Measurements from ENCODE around the gene ZNF593.
A peak's percentile ranks its signal among the peaks of the same experiment; 100 is the strongest.

ZNF593 gene

DNA sequence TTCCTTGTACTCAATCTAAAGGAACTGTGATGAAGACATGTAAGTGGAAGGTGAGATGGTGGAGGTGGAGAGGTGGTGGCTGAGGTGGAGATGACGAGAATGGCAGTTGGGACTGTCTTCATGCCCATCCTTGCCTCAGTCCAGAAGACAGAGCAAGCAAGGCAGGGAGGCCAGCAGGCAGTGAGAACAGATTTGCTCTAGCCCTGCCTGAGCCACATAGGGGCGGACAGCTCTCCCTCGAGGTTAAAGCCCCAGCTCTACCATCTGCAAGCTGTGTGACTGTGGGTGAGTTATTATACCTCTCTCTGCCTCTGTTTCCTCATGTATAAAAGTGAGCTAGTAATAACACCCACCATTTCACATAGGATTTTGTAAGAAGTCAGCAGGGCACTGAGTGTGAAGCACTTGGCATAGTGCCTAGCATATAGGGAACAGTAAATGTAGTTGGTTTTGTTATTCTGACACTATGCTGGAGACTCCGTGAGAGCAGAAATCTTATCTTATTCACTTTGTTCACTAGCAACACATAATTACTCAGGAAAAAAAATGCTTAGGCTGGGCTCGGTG, 15.7 kb upstream of the ZNF593 start:
- DNase-seq = no peak

DNA sequence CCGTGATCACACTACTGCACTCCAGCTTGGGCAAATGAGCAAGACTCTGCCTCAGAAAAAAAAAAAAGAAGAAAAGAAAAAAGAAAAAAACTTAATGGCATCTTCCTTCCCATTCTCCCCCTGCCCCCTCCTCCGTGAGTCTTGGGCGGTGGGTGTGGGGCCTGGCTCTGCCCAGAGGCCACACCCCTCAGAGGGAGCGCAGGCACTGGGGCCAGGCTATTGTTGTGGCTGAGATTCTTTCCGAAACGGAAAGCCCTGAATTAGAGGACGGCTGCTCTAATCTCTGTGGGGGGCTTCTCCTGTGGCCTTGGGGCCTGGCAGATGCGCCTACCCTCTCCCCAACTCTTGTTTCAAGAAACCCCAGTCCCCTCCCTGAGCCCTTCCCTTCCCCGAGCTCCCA, 15.0 kb upstream of the ZNF593 start:
- no peak for DNase-seq

DNA sequence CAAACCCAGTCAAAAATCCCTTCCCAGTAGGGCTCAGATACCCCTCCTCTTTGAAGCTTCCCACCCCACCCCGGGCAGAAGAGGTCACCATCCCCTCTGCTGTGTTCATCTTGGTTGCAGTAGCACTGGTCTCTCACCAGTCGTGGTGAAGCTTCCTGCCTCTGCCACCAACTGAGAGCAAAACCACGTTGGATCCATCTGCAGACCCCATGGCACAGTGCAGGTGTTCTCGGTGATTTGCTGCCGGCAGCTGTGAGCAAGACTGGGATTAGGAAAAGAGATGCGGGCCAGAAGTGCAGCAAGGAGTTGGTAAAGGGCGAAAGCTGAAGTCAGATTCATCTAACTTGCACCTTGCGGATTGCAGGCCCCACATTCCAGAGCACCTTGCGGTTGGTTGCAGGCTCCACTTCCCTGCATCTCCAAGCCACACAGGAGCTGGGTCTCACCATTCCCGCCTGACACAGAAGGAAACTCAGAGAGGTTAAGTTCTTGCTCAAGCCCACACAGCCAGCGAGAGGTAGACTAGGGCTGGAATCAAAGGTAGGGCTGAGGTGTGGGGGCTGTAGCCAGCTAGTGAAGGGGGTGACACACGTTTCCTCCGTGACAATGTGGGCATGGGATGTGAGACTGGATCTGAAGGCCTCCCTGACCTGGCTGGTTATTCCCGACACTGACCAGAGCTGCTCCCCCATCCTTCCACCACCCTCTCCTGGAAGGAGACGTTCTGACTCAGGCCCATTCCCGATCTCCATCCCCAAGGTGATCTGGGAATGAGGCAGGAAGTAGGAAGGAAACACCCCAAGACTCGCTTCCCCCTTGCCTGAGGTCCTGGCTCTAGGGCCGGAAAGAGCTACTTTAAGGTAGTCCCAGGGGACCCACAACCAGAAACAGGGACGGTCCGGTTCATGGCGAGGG, 14.1 kb upstream of the ZNF593 start:
- no peak for DNase-seq

DNA sequence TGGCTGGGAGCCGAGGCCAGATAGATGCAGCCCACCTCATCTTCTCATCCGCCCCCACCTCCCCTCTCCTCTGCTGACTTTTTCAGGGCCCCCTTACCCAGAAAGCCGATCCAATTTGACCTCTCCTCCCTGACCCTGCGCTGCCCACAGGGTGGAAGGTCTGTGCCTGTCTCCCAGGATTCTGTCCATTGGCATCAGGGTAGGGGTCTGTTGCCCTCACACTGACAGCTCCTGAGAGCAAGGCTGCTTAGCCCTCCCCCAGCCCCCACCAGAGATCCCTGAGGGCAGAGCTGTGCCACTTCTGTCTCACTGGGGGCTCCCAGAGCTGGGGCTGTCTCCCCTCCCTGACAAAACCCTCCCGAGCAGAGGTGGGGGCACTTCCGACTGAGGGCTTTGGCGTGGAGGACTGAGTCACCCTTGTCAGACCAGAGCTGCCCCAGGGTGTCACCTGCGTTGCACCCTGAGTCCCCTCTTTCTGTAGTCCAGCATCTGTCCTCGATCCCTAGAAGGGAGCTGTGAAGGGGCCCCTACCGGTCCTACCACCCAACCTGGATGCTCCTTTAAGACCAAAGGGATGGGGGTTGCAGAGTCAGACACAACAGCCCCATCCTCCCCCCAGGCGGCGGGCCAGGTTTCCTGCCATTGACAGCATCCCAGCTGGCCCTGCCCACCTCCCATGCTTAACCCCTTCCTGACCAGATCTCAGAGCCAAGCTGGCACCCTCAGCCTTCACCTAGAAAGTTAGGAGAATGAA, 13.2 kb upstream of the ZNF593 start:
- DNase-seq = no peak

DNA sequence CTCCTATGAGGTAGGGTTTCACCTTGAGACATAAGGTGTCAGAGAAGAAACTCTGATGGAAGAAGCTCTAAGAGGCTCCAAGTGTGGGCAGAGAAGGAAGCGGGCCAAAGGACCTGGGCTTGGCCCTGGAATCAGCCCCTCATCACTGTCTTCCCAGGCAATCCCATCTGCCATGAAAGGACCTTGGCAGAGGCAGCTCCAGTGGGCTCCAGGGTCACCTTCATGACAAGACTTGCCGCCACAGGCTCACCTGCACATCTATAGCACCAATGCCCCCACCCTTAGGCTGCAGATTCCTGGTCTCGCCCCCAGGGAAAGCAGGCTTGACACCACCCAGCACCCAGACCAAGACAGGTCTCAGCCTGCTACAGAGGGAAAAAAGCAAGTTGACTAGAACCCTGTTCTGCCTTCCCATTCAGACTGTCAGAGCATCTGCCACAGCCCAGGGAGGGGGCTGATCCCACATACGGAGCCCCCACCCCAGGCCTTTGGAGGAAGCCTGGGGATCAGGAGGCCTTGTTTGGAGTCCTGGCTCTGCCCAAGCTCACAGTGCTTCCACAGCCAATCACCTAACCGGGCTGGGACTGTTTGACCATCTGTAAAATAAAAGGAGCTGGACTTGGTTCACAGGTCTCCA, 11.3 kb upstream of the ZNF593 start:
- DNase-seq = no peak

DNA sequence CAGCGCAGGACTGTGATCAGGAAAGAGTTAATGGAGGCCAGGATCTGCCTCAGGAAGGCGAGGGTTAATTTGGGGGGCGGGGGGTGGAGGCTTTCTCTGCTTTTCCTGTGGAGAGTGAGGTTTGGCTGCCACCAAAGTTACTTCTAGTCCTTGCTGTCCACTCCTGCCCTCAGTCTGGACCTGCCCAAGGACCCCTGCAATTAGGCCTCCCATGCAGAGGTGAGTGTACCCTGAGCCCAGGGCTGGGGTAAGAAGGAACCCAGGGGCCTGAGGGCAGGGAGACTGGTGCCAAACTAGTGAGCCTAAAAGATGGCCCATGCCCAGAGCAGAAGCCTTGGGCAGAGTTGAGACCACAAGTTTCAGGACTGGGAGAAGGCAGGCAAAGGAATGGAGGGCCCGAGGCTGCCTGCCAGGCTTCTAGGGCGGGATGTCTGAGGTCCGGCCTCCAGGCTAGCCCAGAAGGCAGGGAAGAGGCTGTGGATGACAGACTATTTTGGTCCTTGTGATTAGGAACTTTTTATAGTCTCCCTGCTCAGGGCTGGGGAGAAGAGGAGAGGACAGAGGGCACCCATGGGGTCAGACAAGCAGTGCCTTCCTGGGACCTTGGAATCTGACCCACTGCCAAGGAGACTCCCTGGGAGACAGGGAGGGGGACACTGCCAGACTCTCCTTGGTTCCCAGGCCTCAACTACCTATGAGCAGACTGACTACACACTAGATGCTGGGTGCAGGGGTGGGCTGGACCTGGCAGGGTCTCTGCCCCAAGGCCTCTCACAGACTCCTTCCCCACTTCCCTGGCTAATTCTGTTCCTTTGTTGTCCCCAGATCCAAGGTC, 10.6 kb upstream of the ZNF593 start, which contains the start of gene FAM110D:
FAM110D (plus strand) TSS at position 172 of the 835 bp plus-strand sequence. CDS start 2,213 bp downstream, outside the sequence.
- DNase-seq = no peak

DNA sequence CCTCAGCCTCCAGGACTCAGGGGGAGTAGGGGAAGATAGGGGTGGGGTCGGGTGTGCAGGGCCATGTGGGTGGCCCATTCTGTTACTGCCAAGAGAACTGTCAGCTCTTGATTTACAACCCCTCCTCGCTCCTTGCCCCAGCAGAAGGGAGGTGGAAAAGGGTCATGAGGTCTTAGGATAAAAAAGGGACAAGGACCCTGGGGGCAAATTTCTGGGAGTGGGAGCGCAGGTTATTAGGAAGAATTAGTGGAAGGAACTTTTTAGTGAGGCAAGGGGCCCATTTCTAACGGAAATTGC, 10.0 kb upstream of the ZNF593 start:
- DNase-seq = no peak

DNA sequence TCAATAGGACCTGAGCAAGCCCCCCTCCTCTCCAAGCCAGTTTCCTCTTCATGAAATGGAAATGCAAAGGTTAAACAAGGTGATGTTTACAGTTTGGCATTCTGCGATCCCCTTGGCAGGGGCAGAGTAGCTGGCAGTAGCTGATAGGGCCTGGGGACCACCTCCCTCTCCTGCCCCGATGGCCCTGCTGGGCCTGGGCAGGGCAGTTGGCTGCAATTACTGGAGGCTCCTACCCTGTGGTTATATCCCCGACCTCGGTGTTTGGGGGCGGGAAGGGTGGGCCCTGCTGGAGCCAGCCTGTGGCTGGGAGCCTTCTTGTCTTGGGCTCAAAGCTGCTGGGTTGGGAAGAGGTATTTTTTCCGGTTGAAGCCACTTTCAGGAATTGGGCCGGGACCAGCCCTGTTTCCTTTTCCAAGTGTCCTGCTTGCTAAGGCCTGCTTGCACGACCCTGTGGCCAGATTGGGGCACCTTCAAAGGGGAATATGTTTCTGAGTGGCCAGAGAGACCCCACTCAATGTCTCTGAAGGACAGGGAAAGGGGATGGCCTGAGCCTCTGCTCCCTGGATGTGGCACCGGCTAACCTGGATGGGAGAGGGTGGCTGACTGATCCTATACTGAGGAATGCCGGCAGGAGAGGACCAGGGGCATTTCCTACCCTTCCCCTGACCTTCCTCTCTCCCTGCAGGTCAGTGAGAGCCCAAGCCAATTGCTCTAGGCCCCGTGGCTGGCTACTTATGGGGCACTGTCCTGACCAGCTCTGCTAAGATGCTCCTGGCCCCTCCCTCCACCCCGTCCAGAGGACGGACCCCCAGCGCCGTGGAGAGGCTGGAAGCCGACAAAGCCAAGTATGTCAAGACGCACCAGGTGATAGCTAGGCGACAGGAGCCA, 8.9 kb upstream of the ZNF593 start:
- DNase-seq = no peak

DNA sequence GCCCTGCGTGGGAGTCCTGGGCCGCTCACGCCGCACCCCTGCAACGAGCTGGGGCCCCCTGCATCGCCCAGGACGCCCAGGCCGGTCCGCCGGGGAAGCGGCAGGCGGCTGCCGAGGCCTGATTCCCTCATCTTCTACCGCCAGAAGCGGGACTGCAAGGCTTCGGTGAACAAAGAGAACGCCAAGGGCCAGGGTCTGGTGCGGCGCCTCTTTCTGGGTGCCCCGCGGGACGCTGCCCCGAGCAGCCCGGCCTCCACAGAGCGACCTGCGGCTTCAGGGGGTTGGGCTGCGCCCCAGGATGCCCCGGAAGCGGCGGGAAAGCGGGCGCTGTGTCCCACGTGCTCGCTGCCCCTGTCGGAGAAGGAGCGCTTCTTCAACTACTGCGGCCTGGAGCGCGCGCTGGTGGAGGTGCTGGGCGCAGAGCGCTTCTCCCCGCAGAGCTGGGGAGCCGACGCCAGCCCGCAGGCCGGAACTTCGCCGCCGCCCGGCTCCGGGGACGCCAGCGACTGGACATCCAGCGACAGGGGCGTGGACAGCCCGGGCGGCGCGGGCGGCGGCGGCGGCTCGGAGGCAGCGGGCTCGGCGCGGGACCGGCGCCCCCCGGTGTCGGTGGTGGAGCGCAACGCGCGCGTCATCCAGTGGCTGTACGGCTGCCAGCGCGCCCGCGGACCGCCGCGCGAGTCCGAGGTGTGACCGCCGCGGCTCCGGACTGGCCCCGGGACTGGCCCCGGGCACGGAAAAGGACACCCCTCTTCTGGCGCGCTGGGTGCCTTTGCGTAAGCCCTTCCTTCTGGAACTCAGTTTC, 8.1 kb upstream of the ZNF593 start:
- no peak for DNase-seq

DNA sequence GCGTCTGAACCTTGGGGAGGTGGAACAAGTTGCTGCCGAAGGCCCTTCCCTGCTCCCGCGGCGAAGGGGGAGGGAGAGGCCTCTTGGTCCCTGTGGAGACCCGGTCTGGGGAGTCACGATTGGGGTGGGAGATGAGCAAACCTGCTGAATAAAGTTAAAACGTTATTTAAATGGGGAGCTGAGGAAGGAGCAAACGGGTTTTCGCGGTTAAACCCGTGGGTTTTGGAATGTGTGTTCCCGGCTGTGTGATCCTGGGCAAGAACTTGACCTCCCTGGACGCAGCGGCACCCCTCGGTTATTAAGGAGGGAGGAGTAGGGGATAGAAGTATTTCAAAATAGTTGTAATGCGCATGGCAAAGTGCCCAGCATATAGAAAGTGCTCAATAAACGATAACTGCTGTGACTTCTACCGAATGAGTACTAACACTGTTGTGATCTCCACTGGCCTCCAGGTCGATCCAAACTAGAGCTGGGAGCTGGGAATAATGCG, 7.4 kb upstream of the ZNF593 start:
- no peak for DNase-seq

DNA sequence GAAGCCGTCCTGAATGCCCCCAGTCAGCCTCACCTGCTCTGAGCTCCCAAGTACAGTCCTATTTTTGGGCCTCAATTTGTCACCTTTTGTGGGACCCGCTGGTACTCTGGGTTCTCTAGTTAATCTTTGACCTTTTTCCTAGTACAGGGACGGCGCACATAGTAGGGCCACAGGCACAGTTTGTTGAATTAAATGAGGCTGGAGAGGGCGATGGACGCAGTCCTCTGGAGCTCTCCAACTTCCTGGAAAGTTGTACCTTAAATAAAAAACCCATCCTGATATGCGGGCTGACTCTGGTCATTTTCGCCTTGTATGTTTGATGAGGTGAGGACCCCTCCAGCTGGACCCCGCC, 6.0 kb upstream of the ZNF593 start:
- DNase-seq = no peak

DNA sequence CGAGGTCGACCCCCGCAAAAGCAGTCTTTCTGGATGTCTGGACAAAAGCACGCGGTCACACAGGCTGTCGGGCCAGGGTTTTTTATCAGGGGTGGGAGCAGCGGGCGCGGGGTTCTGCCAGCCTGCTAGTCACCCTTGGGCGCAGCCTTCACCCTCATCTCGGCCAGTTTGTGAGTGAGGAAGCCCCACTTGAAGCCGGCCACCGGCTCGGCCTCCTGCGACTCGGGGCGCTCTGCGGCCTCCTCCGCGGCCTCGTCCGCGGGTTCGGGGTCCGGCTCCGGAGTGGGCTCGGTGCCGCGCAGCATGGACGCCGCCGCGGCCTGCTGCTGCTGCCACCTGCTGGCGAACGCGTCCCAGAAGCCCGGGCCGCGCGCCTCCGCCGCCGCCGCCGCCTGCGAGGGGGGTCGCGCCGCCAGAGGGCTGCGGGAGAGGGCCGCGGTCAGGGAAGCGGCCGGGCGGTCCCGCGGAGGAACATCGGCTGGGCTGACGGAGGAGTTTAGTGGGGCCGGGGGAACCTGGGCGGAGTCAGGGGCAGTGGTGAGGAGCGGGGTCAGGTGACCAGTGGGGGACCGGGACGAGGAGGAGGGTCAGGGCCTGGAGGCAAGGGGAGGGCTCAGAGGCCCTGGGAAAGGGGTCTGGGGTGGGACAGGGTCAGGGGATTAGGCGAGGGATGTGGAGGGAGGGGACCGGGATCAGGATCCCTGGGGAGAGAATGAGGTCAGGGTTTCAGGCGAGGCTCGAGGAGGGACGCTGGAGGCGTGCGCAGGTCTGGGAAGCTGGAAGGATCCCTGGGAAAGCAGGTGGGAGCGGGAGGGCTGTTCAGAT, 5.5 kb upstream of the ZNF593 start:
- DNase-seq = no peak

DNA sequence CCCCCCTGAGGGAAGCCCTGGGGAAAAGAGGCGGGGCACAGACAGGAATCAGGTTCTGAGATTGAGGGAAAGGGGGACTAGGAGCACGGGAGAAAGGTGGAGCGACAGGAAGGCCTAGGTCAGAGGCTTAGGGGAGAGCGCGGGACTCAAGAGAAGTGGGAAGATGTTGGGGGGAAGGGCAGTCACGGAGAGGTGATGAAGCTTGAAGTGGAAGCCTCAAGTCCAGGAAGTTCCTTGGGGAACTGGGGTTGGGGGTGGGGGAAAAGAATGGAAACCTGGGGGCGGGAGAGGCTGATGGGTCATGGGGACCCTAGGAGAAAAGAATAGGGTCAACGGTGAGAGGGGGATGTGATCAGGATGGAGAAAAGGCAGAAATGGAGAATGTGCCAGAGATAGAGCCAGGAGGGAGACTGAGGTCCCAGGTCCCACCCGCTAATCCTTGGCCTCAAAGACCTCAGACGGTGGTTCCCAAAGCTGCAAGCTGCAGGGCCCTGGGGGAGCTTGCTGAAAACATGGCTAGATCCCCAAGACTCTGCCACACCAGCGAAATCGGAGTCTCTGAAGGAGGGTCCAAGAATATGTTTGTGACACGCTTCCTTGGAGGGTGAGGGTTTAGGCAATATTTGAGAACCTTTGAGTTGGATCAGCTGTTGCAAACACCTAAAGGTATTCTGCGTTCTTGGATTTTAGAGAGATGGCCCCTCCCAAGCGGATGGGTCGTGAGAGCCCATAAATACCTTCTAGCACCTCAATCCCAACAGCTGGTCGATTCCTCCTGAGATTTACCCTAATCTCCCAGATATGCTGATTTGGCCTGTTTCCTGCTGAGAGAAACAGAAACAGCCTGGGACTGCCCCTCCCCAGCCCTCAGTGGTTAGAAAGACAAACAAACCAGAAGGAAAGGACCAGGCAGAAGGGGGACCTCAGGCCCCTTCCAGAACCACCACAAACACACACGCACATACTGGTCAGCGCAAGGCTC, 4.6 kb upstream of the ZNF593 start:
- no peak for DNase-seq

DNA sequence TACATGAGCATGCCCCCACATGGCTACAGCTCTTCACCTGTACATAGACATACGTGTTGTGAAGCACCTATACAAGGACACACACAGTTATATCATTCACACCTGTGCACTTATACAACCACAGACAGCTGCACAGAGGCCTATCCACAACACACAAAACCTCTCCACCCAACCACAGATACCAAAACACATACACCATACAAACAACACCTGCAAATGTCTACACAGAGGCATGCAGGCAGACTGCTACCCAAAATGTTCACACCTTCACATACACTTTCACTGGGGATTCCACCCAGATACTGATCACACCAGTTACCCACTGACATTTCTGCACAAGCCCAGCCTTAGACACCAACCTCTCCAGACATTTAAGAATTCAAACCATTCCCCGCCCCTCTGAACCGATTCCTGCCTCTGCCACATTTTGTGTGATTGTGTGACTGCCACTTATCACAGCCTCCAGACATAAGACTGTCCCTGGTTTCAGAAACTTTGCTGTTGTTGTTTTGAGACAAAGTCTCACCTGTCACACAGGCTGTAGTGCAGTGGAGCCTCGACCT, 2.9 kb upstream of the ZNF593 start:
- no peak for DNase-seq

DNA sequence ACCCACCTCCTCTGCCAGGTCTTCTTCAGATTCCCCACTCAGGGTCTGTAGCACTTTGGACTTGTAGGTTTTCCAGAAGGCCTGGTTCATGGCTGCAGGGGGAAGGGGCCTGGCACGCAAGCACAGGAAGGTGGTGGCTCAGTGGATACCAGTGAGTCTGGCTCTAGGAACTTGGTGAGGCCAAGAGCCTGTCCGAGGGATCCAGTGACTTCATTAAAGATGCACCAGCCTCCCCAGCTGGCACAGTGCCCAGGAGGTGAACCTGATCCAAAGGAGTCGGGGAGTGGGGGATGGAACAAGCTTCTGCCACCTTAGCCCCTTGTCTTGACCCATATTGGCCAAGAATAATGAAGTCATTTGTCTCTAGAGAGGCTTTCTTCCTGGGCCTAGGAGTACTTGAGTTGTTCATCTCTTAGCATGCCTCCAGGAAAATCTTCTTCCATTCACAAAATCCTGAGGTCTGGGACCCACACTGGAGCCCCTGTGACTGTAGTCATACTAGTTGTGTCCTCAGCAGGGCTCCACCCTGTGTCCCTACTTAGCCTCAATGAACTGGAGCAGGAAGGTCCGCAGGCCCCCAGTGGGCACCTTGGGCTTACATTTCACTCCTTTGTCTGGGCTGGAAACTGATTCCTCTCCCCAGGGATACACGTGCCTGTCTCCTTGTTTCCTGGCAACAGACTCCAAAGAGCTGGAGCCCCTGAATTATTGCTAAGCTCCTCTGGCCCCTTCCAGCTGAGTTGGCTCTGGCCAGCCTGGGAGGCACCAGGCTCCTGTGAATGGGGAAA, 1.1 kb upstream of the ZNF593 start, which contains the start of gene C1orf232:
C1orf232 (minus strand) TSS at position 554 of the 788 bp plus-strand sequence; CDS start at position 90, 464 bp downstream.
- peak; percentile 74 for DNase-seq

DNA sequence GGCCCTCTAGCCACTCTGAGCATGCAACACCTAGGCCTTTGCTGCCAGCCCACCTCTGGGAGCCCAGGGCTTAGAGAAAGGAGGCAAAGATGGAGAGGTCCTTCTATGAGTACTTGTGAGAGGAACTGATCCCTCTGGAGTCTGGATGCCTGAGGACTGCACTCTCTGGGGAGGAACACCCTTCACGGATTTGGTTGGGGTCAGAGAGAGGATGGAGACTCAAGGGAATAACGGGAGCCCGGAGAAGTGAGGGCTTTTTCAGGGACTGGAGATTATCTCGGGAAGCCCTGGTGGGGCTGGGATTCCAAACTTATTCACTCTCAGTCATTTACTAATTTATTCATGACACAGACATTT, 532 bp upstream of the ZNF593 start:
- DNase-seq = no peak

DNA sequence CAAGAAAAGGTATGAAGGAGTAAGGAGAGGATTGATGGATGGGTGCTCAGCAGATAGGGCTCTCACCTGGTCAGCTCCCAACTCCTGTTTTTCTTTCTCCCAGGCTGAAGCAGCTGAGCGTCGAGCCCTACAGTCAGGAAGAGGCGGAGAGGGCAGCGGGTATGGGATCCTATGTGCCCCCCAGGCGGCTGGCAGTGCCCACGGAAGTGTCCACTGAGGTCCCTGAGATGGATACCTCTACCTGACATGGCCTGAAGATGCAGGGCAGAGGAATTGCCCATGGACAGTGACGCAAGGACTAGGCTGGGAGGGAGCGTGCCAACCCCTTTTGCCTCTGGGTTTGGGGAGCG, 739 bp downstream of the ZNF593 start:
- no peak for DNase-seq

Measured in NCI-H2107 (cell line).